Cardiac muscle cell (in vitro differentiated cells and primary cell): Measurements from ENCODE around the gene HMCN1. TPM values are rescaled to one million over a fixed set of nuclear protein-coding genes. Genes with fewer than 3 reads are reported as not detected.
A peak's percentile ranks its signal among the peaks of the same experiment; 100 is the strongest.

Source experiments
- DNase-seq, 2 donors: peaks; one replicate each; pipeline versions ENCODE4 v3.0.0 to v3.0.0-alpha.2; 2010 to 2017; ENCODE audit warnings: low read depth in 1 of 2, low spot score in 1 of 2
- H3K27ac ChIP-seq: fragments of 200-600 bp; sonication (generic); 2 replicates; pipeline ENCODE4 v1.5.1; 2016
- H3K27me3 ChIP-seq: fragments of 200-600 bp; sonication (generic); 2 replicates; pipeline ENCODE4 v1.6.0; 2016; ENCODE audit warnings: control low read depth
- H3K36me3 ChIP-seq: fragments of 200-600 bp; sonication (generic); 2 replicates; pipeline ENCODE4 v1.5.1; 2016; ENCODE audit warnings: control low read depth
- H3K4me1 ChIP-seq: fragments of 200-600 bp; sonication (generic); 2 replicates; pipeline ENCODE4 v1.8.1; 2017; ENCODE audit warnings: low read depth, mild to moderate bottlenecking, mixed run types
- H3K4me3 ChIP-seq: fragments of 200-600 bp; sonication (generic); 2 replicates; pipeline ENCODE4 v1.5.1; 2016; ENCODE audit warnings: mild to moderate bottlenecking
- H3K9me3 ChIP-seq: fragments of 200-600 bp; sonication (generic); 2 replicates; pipeline ENCODE4 v1.5.1; 2017; ENCODE audit warnings: low read depth, mild to moderate bottlenecking, control low read depth
- polyA plus RNA-seq: library from polyadenylated mRNA; unstranded; fragments of >200 nt; fragmentation: Nextera tagmentation; extraction: Ambion mirVana; gene quantifications from 2 replicates; pipeline ENCODE4 v1.2.1, GENCODE V29; 2016
- total RNA-seq: library from RNA; depleted of rRNA; stranded (reverse); fragments of >200 nt; gene quantifications from 2 replicates; pipeline ENCODE4 v1.2.3, GENCODE V29; 2016
- TF ChIP-seq, protein P1 (sequence below): IDR thresholded peaks from 2 replicates; pipeline ENCODE4 v1.5.1; 2012; ENCODE audit warnings: low read depth, mild to moderate bottlenecking, low read length

The HMCN1 gene
- total and polyA plus RNA-seq, 2 experiments from 2014 or later: 4.9 to 28.5 TPM

DNA sequence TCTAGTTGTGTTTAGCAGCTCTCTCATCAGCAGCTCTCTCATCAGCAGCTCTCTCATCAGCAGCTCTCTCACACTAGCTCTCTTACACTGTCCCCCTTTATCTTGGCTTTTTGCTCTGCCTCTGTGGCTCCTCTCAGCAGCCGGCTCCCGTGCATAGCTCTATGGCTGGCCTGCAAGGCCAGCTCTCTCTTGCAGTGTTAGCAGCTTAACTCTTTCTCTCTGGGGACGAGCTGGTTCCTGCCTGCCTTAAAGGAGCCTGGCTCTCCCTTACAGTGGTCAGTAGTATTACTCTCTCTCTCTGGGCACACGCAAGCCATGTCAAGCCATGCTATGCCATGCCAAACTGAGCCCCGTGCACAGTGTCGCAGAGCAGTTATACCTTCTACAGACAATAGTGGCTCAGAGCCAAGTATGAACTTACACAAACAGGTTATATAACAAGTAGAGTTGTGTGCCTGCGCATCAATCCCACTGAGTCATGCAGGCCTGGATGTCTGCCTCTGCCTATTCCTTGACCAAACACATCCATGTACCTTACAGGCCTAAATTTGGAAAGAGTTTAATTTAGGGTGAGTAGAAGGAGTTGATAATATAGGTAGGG lies 345.0 kb downstream of the HMCN1 start:
- H3K27me3 ChIP-seq: no peaks in the 10 kb centered on the region
- H3K27ac ChIP-seq: no peak overlapping the region
- H3K36me3 ChIP-seq: peaks cover 2% of the 10 kb centered on the region
- H3K4me1 ChIP-seq: no peaks in the 10 kb centered on the region
- H3K4me3 ChIP-seq: no peak overlapping the region
- DNase-seq: no peak
- H3K9me3 ChIP-seq: no peaks in the 10 kb centered on the region
- TF ChIP-seq, protein P1, sequence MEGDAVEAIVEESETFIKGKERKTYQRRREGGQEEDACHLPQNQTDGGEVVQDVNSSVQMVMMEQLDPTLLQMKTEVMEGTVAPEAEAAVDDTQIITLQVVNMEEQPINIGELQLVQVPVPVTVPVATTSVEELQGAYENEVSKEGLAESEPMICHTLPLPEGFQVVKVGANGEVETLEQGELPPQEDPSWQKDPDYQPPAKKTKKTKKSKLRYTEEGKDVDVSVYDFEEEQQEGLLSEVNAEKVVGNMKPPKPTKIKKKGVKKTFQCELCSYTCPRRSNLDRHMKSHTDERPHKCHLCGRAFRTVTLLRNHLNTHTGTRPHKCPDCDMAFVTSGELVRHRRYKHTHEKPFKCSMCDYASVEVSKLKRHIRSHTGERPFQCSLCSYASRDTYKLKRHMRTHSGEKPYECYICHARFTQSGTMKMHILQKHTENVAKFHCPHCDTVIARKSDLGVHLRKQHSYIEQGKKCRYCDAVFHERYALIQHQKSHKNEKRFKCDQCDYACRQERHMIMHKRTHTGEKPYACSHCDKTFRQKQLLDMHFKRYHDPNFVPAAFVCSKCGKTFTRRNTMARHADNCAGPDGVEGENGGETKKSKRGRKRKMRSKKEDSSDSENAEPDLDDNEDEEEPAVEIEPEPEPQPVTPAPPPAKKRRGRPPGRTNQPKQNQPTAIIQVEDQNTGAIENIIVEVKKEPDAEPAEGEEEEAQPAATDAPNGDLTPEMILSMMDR: no peak

DNA sequence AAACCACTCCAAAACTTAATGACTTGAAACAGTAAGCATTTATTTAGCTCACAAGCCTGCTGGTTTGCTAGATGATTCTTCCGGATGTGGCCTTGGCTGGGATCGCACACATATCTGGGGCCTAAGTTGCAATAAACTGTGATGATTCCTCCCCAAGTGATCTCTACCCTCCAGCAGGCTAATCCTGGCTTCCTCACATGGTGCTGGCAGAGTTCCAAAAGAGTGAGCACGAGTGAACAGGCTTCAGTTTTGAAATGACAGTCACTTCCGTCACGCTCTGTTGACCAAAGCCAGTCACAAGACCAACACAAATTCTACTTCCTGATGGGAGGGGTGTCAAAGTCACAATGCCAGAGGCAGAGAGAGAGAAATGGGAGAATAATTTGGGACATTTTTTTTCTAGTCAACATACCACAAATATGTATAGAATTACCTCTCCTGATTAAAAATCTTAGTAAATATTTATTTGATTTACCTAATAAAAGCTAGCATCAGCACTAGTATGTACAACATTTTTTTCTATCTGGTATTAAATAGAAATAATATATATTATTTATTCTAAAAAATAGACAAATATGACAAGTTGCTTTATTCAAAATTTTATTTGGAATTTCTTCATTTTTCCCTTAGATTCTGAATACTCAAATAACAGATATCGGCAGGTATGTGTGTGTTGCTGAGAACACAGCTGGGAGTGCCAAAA lies 348.2 kb downstream of the HMCN1 start:
- Histone ChIP-seq H3K9me3 (no peaks in the 10 kb centered on the region), H3K4me1 (no peaks in the 10 kb centered on the region), H3K4me3 (no peak overlapping the region), H3K27ac (peak overlapping the region; percentile 8), H3K36me3 (peaks cover under 1% of the 10 kb centered on the region), H3K27me3 (no peaks in the 10 kb centered on the region)
- peak; percentile 85 to 86 for DNase-seq
- TF ChIP-seq, protein P1: no peak

DNA sequence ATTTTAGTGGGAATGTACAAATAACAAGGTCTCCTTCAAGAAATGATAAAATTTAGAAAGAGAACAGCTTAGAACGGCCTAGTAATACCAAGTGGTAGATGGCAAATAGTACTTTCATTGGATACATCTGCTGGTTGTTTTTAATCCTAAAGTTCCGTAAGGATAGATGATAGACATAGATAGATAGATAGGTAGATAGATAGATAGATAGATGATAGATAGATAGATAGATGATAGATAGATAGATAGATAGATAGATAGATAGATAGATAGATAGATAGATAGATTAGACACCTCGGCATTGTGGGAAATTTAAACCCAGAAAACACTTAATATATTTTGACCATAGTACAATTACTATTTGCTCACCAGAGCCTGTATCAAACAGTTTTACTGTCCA lies 352.4 kb downstream of the HMCN1 start:
- no peak for DNase-seq
- Histone ChIP-seq H3K9me3 (no peaks in the 10 kb centered on the region), H3K4me3 (no peak overlapping the region), H3K27me3 (no peaks in the 10 kb centered on the region), H3K4me1 (no peaks in the 10 kb centered on the region), H3K27ac (no peak overlapping the region), H3K36me3 (peaks cover 16% of the 10 kb centered on the region)
- TF ChIP-seq, protein P1: no peak

DNA sequence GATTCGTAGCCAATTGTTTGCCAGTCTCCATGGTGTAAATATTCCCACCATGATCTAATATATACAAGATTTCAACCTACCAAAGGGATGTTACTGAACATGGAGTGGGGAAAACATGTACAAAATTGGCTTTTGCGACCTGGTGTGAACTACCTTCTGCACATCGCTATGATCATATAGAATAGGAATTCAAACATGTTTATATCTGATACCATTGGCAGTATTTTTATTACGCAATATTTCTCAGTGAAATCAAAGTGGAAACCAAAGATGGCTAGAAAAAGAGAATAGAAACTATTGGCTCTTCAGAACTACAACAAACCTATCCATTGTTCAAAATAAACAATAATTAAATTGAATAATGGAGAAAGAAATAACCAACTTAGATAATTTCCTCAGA lies 355.7 kb downstream of the HMCN1 start:
- DNase-seq: no peak
- no peak overlapping the region for H3K27ac ChIP-seq
- no peaks in the 10 kb centered on the region for H3K4me1 ChIP-seq
- no peak overlapping the region for H3K4me3 ChIP-seq
- H3K27me3 ChIP-seq: no peaks in the 10 kb centered on the region
- H3K36me3 ChIP-seq: peaks cover 16% of the 10 kb centered on the region
- TF ChIP-seq, protein P1: no peak
- no peaks in the 10 kb centered on the region for H3K9me3 ChIP-seq

DNA sequence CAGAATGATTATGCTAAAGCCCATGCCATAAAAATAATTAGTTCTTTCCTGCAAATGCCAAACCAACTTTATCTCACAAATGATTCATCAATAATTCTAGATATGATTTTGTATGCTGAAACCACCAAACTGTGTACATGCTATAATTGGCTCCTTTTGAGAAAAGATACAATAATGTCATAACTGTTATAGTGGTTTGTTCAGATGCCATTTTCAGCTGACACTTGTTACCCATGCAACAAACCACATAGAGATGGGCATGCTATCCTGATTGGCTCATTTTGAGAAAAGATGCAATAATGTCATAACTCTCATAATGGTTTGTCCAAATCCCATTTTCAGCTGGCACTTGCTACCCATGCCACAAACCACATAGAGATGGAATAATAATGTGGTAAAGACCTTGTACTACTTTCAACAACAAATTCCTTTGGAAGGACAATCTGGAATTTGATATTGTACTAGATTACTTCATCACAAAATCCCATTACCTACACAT lies 357.1 kb downstream of the HMCN1 start:
- no peaks in the 10 kb centered on the region for H3K9me3 ChIP-seq
- no peak for DNase-seq
- H3K4me3 ChIP-seq: no peak overlapping the region
- no peaks in the 10 kb centered on the region for H3K4me1 ChIP-seq
- no peaks in the 10 kb centered on the region for H3K27me3 ChIP-seq
- no peak overlapping the region for H3K27ac ChIP-seq
- TF ChIP-seq, protein P1: no peak
- peaks cover 16% of the 10 kb centered on the region for H3K36me3 ChIP-seq
